GM13976 (cell line): Measurements from ENCODE around the gene DUSP3.

Source experiments
- DNase-seq: peaks from one replicate; pipeline ENCODE4 v3.0.0; 2012; ENCODE audit warnings: low spot score
- CTCF ChIP-seq: IDR thresholded peaks from 2 replicates; pipeline ENCODE4 v1.5.1; 2012; ENCODE audit warnings: borderline replicate concordance, mild to moderate bottlenecking; ENCODE audit not compliant: insufficient read depth; ENCODE audit errors: extremely low read depth, missing control alignments, control extremely low read depth
- in situ Hi-C: fragments of 300-500 bp; cut with MboI; formaldehyde crosslinking; loops from one replicate; pipeline ENCODE4 v1.12.0; 2022; ENCODE audit warnings: low sequenced_read_pairs, mixed read lengths, inconsistent platforms; ENCODE audit not compliant: unreplicated experiment

The DUSP3 gene

GRCh38 chr17:43812396-43813265 is 33.9 kb upstream of the DUSP3 start:
- in situ Hi-C loops: no loop called here
- DNase-seq: no peak

DNA sequence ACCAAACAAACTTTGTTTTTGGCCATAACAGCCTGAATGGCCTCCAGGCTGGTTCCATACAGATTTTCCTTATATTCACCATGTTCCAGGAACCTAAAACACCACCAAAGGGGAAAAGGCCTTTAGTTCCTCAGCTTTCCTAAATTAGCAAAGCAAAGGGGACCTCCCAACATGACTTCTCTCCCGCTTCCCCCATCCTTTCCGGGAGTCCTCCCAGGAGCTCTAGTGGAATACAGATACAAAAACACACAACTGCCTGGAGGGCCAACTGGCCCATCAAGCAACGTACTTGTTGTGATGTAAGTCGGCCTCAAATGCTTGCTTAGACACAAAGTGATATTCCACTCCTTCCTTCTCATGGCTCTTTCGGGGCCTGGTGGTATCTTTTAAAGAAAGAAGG is 32.0 kb upstream of the DUSP3 start:
- no peak for DNase-seq
- TF ChIP-seq CTCF: no peak
- in situ Hi-C loops: no loop called here

More at GRCh38 chr17:43812396-43813265, 33.9 kb upstream of the DUSP3 start:
- TF ChIP-seq CTCF: no peak

- no peak for DNase-seq
- in situ Hi-C loops: no loop called here
- no peak for TF ChIP-seq CTCF
Measured at GRCh38 chr17:43810226-43810715, 31.5 kb upstream of the DUSP3 start.

- TF ChIP-seq CTCF: no peak
- DNase-seq: no peak
- in situ Hi-C loops: no loop called here
Measured at GRCh38 chr17:43809121-43809520, 30.3 kb upstream of the DUSP3 start.

DNA sequence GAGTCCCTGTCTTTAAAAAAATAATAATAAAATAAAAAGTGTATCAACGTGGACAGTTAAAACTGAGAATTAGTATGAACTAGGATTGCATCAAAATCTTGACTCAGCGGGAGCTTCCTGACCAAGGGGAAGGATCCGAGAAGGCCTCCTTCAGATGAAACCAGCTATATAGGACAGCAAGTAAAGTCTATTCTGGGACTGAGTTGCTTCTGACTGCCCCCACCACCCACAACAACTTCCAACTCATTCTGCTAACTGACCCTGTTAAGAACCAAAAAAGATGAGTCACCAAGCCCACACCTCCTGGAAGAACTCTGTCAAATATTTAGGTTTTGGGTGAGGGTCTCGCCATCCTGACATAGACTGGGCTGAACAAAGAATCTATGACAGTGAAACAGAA is 29.3 kb upstream of the DUSP3 start:
- in situ Hi-C loops: no loop called here
- DNase-seq: no peak
- no peak for TF ChIP-seq CTCF

- TF ChIP-seq CTCF: no peak
- in situ Hi-C loops: no loop called here
- DNase-seq: no peak
Measured at GRCh38 chr17:43805117-43805516, 26.3 kb upstream of the DUSP3 start.
